DOHH2 (cell line): ENCODE measurements around the gene PGGHG.

Experiments used
- H3F3A ChIP-seq: fragments of 200-600 bp; sonication (generic), shearing (Covaris generic); 2 replicates; pipeline ENCODE4 v1.6.0; 2016; ENCODE audit warnings: antibody characterized with exemption, mild to moderate bottlenecking; ENCODE audit not compliant: control insufficient read depth, insufficient read depth
- H3K27ac ChIP-seq: fragments of 200-600 bp; sonication (generic); 2 replicates; pipeline ENCODE4 v1.5.1; 2014; ENCODE audit warnings: low read depth, mild to moderate bottlenecking, low read length, moderate library complexity
- H3K27me3 ChIP-seq: fragments of 200-600 bp; sonication (generic); 2 replicates; pipeline ENCODE4 v1.6.1; 2014; ENCODE audit warnings: mild to moderate bottlenecking, low read length, mixed read lengths; ENCODE audit not compliant: control insufficient read depth
- H3K36me3 ChIP-seq: fragments of 200-600 bp; sonication (generic); 2 replicates; pipeline ENCODE4 v1.6.1; 2014; ENCODE audit warnings: mild to moderate bottlenecking, low read length, moderate library complexity, mixed read lengths; ENCODE audit not compliant: control insufficient read depth
- H3K4me1 ChIP-seq: fragments of 200-600 bp; sonication (generic); 2 replicates; pipeline ENCODE4 v1.6.1; 2014; ENCODE audit warnings: mild to moderate bottlenecking, low read length, mixed read lengths; ENCODE audit not compliant: control insufficient read depth
- H3K4me2 ChIP-seq: fragments of 200-600 bp; sonication (generic); 2 replicates; pipeline ENCODE4 v1.6.0; 2014; ENCODE audit warnings: mild to moderate bottlenecking, low read length, moderate library complexity
- H3K4me3 ChIP-seq: fragments of 200-600 bp; sonication (generic); 2 replicates; pipeline ENCODE4 v1.5.1; 2014; ENCODE audit warnings: mild to moderate bottlenecking, low read length, mixed read lengths
- H3K79me2 ChIP-seq: fragments of 200-600 bp; sonication (generic); 2 replicates; pipeline ENCODE4 v1.6.1; 2014; ENCODE audit warnings: mild to moderate bottlenecking, low read length, mixed read lengths; ENCODE audit not compliant: control insufficient read depth
- H3K9me2 ChIP-seq: fragments of 200-600 bp; sonication (generic); replicated peaks from 2 replicates; pipeline ENCODE4 v1.6.1; 2014; ENCODE audit warnings: mild to moderate bottlenecking, low read length, mixed read lengths; ENCODE audit not compliant: control insufficient read depth
- H3K9me3 ChIP-seq: fragments of 200-600 bp; sonication (generic); 2 replicates; pipeline ENCODE4 v1.6.1; 2014; ENCODE audit warnings: antibody characterized with exemption, low read length, mixed read lengths; ENCODE audit not compliant: control insufficient read depth, insufficient read depth
- H4K20me1 ChIP-seq: fragments of 200-600 bp; sonication (generic); 2 replicates; pipeline ENCODE4 v1.6.0; 2014; ENCODE audit warnings: low read depth, mild to moderate bottlenecking, antibody characterized with exemption, low read length, moderate library complexity; ENCODE audit not compliant: control insufficient read depth, insufficient read depth
- CTCF ChIP-seq: fragments of 200-600 bp; sonication (generic); IDR thresholded peaks from one replicate; pipeline ENCODE4 v1.5.1; 2014; ENCODE audit warnings: antibody characterized with exemption, mild to moderate bottlenecking, low read depth, low read length; ENCODE audit not compliant: poor library complexity, severe bottlenecking
- EZH2phosphoT487 ChIP-seq: fragments of 200-600 bp; sonication (generic); IDR thresholded peaks from 2 replicates; pipeline ENCODE4 v1.6.1; 2017; ENCODE audit warnings: borderline replicate concordance, mild to moderate bottlenecking, antibody characterized with exemption, low read length, moderate library complexity, mixed read lengths

The PGGHG gene

GRCh38 chr11:287821-288477 is 977 bp upstream of the PGGHG start:
- TF ChIP-seq EZH2phosphoT487 (no peak), CTCF (no peak)
- no peaks in the 10 kb centered on the region for H3K36me3 ChIP-seq
- H3K27me3 ChIP-seq, result peaks cover 20% of the 10 kb centered on the region
- H3K27ac ChIP-seq, result no peak overlapping the region
- no peaks in the 10 kb centered on the region for H3F3A ChIP-seq
- H3K4me2 ChIP-seq, result peak overlapping the region; percentile 93
- H3K79me2 ChIP-seq, result no peaks in the 10 kb centered on the region
- peak overlapping the region; percentile 74 for H3K4me3 ChIP-seq
- no peaks in the 10 kb centered on the region for H3K9me3 ChIP-seq
- no peaks in the 10 kb centered on the region for H4K20me1 ChIP-seq
- H3K9me2 ChIP-seq, result no peaks in the 10 kb centered on the region
- peaks cover 33% of the 10 kb centered on the region for H3K4me1 ChIP-seq

- TF ChIP-seq CTCF, result no peak
- TF ChIP-seq EZH2phosphoT487, result no peak
- Histone ChIP-seq H4K20me1 (no peaks in the 10 kb centered on the region), H3F3A (no peaks in the 10 kb centered on the region), H3K36me3 (no peaks in the 10 kb centered on the region), H3K27ac (no peak overlapping the region), H3K4me3 (peak overlapping the region; percentile 66), H3K27me3 (peaks cover 20% of the 10 kb centered on the region), H3K4me1 (peaks cover 31% of the 10 kb centered on the region), H3K9me3 (no peaks in the 10 kb centered on the region), H3K79me2 (no peaks in the 10 kb centered on the region), H3K4me2 (peak overlapping the region; percentile 71), H3K9me2 (no peaks in the 10 kb centered on the region)
These were observed 429 bp downstream of the PGGHG start for GRCh38 chr11:289398-289711.

- Histone ChIP-seq H3K27ac (no peak overlapping the region), H3K36me3 (no peaks in the 10 kb centered on the region), H3K9me3 (no peaks in the 10 kb centered on the region), H3K4me1 (peaks cover 31% of the 10 kb centered on the region), H3K4me2 (peak overlapping the region; percentile 71), H3K9me2 (no peaks in the 10 kb centered on the region), H3K4me3 (peak overlapping the region; percentile 66), H3F3A (no peaks in the 10 kb centered on the region), H3K27me3 (peaks cover 20% of the 10 kb centered on the region), H4K20me1 (no peaks in the 10 kb centered on the region), H3K79me2 (no peaks in the 10 kb centered on the region)
- no peak for TF ChIP-seq EZH2phosphoT487
These were observed 1.0 kb downstream of the PGGHG start for GRCh38 chr11:289712-290620.

- H3K79me2 ChIP-seq, result no peaks in the 10 kb centered on the region
- peaks cover 31% of the 10 kb centered on the region for H3K4me1 ChIP-seq
- no peaks in the 10 kb centered on the region for H3K9me2 ChIP-seq
- no peak overlapping the region for H3K27ac ChIP-seq
- peak overlapping the region; percentile 71; the same call in 1 of the 2 replicates for H3K4me2 ChIP-seq
- no peaks in the 10 kb centered on the region for H4K20me1 ChIP-seq
- peaks cover 18% of the 10 kb centered on the region for H3K27me3 ChIP-seq
- TF ChIP-seq CTCF (no peak), EZH2phosphoT487 (no peak)
- no peaks in the 10 kb centered on the region for H3K9me3 ChIP-seq
- no peaks in the 10 kb centered on the region for H3F3A ChIP-seq
- H3K36me3 ChIP-seq, result no peaks in the 10 kb centered on the region
- no peak overlapping the region for H3K4me3 ChIP-seq
These were observed 1.8 kb downstream of the PGGHG start for GRCh38 chr11:290621-291231.
